IPS-15b (cell line): ENCODE data around the gene ABI3BP.

Experiments
- H3K27me3 ChIP-seq: one replicate; pipeline ENCODE4 v1.6.1; 2013; ENCODE audit warnings: low read length; ENCODE audit not compliant: control insufficient read depth, insufficient read depth
- H3K36me3 ChIP-seq: one replicate; pipeline ENCODE4 v1.6.1; 2013; ENCODE audit warnings: low read length; ENCODE audit not compliant: control insufficient read depth, insufficient read depth
- H3K4me1 ChIP-seq: one replicate; pipeline ENCODE4 v1.6.1; 2013; ENCODE audit warnings: mild to moderate bottlenecking, low read length; ENCODE audit not compliant: control insufficient read depth, insufficient read depth
- H3K4me3 ChIP-seq: one replicate; pipeline ENCODE4 v1.5.1; 2013; ENCODE audit warnings: low read depth, low read length
- H3K9ac ChIP-seq: one replicate; pipeline ENCODE4 v1.6.1; 2013; ENCODE audit warnings: low read depth, mild to moderate bottlenecking, low read length
- H3K9me3 ChIP-seq: one replicate; pipeline ENCODE4 v1.6.1; 2013; ENCODE audit warnings: mild to moderate bottlenecking, low read length; ENCODE audit not compliant: control insufficient read depth, insufficient read depth

ABI3BP gene

DNA sequence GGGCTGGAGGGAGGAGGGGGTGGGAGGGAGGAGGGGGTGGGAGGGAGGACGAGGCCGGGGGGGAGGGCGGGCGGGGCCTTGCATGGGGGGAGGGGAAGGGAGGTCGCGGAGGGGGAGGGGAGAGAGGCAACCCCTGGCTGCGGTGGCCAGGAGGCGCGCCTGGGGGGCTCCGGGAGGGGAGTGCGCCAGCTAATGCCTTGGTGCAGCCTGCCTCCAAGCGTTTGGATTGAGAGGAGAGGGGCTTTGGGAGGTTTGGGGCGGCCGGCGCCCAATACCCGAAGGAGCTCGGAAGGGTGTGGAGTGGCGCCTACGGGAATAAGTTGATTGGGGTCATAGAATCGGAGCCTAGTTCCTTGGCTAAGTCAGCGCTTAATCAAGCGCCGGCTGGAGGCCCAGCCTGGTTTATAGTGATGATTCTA, 283.4 kb downstream of the ABI3BP start:
- peak overlapping the region; percentile 81 for H3K9ac ChIP-seq
- H3K4me3 ChIP-seq = peak overlapping the region; percentile 87
- H3K27me3 ChIP-seq = peaks cover 15% of the 10 kb centered on the region
- H3K36me3 ChIP-seq = peaks cover 6% of the 10 kb centered on the region
- H3K4me1 ChIP-seq = peaks cover 6% of the 10 kb centered on the region
- no peaks in the 10 kb centered on the region for H3K9me3 ChIP-seq

DNA sequence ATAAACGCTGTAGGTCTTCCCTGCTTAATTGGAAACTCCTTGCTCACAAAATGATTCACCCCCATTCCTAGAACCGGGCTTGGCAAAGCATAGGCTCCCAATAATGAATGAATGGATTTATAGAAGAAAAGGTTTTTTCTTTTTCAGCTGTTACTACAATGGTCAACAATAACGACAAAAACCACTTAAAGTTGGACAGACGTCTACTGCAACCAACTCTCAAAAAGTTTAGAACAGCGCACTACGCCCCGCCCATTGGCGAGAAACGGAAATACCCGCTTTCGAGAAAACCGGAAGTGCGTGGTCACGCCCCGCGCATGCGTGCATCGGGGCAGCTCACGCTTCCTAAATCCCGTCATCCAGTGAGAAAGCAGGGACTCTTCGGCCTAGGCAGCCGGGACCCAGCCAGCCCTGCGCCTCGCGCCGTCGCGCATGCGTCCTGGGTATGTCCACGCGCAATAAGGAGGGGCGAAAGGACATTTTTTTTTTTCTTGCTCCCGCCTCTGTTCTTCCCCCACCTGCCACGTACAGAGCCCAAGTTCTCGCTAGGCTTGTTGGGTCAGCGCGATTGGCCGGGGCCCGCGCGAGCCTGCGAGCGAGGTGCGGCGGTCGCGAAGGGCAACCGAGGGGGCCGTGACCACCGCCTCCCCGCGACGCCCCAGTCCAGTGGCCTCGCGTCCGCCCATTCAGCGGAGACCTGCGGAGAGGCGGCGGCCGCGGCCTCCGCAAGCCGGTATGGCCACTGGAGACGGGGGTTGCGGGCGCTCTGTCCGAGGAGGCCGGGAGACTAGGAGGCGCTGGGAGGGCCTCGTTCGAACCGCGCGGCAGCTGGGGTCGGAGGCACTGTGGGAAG, 284.0 kb downstream of the ABI3BP start, which contains the start of gene TFG:
Gene TFG (plus strand): TSS at position 506 of the 853 bp plus-strand sequence. CDS start 4,192 bp downstream, outside the sequence.
- Histone ChIP-seq H3K27me3 (peaks cover 15% of the 10 kb centered on the region), H3K36me3 (peaks cover 6% of the 10 kb centered on the region), H3K9ac (peak within 1 kb of the TSS; percentile 81), H3K9me3 (no peaks in the 10 kb centered on the region), H3K4me3 (peak within 1 kb of the TSS; percentile 87), H3K4me1 (peaks cover 6% of the 10 kb centered on the region)

DNA sequence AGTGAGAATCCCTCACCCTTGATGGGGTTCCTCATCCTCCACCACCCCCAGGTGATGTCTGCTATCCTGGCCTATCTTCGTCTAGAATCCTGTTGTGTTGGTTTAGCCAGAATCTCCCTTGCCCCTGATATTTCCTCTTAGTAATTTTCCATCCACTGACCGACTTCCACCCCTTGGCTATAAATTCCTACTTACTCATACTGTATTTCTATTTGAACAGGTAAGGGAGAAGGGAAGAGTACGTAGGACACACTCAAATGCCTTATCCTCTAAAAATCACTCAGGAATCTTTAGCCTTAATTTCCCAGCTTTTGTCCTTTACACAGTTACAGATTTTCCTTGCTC, 284.6 kb downstream of the ABI3BP start:
- Histone ChIP-seq H3K9me3 (no peaks in the 10 kb centered on the region), H3K4me1 (peaks cover 6% of the 10 kb centered on the region), H3K36me3 (peaks cover 2% of the 10 kb centered on the region), H3K27me3 (peaks cover 15% of the 10 kb centered on the region), H3K4me3 (peak overlapping the region; percentile 74), H3K9ac (peak overlapping the region; percentile 51)

DNA sequence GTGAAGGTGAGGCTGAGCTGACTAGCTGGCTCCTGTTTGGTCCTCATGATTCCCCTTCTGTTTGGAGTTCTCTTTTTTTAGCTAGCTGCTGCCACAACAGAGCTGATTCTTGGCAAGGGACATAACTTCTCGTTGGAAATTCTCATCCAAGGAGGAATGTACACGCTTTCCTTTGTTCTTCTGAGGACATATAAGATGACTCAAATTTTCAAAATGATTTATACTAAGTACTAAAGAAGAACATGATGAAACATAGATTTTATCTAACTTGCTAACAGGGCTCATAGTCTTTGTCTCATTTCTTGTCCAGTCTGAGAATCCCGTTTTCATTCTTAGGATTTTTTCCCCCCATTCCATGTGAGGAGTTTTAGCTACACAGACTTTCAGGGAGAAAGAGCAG, 286.9 kb downstream of the ABI3BP start:
- no peak overlapping the region for H3K9ac ChIP-seq
- no peaks in the 10 kb centered on the region for H3K36me3 ChIP-seq
- no peak overlapping the region for H3K4me3 ChIP-seq
- peaks cover 15% of the 10 kb centered on the region for H3K27me3 ChIP-seq
- H3K4me1 ChIP-seq = peaks cover 2% of the 10 kb centered on the region
- H3K9me3 ChIP-seq = no peaks in the 10 kb centered on the region

DNA sequence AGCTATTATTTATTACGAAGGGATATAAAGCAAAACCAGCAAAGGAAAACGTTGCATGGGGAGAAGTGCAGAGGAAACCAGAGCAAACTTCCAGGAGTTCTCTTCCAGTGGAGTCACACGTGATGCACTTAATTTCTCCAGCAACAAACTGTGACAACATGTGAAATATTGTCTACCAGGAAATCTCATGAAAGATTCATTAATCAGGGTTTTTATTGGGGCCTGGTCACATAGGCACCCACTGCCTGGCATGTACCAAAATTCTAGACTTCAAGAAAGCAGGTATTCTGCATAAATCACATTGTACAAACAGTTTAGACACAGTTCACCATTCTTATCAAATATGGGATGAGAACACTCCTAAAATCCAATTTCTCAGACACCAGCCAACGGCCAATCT, 289.4 kb downstream of the ABI3BP start:
- Histone ChIP-seq H3K36me3 (no peaks in the 10 kb centered on the region), H3K4me1 (no peaks in the 10 kb centered on the region), H3K9me3 (no peaks in the 10 kb centered on the region), H3K27me3 (peaks cover 15% of the 10 kb centered on the region), H3K4me3 (no peak overlapping the region), H3K9ac (no peak overlapping the region)

DNA sequence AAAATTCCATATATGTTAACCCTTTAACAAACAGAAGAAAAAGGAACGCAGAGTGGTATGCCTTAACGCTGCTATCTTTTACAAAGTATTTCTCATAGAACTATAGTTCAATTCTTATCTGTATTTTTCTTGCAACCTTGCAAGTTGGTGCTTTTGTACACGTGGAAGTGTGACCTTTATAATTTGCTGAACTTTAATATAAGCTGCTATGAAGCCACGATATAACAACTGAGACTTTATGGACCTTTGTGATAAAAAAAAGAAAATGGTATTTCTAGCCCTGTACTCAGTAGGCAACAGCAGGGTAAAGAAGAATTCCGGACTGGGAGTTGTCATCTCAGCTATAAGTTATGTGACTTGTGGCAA, 290.3 kb downstream of the ABI3BP start:
- H3K4me1 ChIP-seq = no peaks in the 10 kb centered on the region
- no peaks in the 10 kb centered on the region for H3K36me3 ChIP-seq
- no peak overlapping the region for H3K9ac ChIP-seq
- no peaks in the 10 kb centered on the region for H3K9me3 ChIP-seq
- H3K4me3 ChIP-seq = no peak overlapping the region
- peaks cover 15% of the 10 kb centered on the region for H3K27me3 ChIP-seq

DNA sequence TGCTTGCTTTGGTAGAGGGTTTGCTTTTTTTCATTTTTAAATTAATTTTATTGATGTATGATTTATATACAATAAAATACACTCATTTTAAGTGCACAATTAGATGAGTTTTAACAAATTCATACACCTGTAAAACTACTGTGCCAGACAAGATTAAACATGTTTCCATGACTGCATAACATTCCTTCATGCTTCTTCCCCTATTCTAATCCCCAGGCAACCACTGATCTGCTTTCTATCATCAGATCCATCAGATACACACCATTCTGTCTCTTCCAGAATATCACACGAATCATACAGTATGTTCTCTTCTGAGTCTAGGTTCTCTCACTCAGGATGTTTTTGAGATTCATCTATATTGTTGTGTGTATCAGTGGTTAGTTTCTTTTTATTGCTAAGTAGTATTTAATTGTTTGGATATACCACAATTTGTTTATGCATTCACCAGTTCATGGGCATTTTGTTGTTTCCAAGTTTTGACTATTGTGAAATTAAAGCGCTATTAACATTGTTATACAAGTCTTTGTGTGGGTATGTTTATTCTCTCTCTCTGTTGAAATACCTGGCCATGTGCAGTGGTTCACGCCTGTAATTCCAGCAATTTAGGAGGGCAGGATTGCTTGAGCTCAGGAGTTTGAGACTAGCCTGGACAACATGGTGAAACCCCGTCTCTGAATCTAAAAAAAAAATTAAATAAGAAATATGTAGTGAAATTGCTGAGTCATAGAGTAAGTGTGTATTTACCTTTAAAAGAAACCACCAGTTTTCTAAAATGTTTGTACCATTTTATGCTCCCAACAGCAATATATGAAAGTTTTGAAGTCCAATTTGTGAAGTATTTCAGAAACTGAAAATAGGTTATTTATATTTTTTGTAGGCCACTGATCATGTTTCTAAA, 290.9 kb downstream of the ABI3BP start:
- Histone ChIP-seq H3K36me3 (no peaks in the 10 kb centered on the region), H3K4me1 (no peaks in the 10 kb centered on the region), H3K4me3 (no peak overlapping the region), H3K9me3 (no peaks in the 10 kb centered on the region), H3K27me3 (peaks cover 15% of the 10 kb centered on the region), H3K9ac (no peak overlapping the region)

DNA sequence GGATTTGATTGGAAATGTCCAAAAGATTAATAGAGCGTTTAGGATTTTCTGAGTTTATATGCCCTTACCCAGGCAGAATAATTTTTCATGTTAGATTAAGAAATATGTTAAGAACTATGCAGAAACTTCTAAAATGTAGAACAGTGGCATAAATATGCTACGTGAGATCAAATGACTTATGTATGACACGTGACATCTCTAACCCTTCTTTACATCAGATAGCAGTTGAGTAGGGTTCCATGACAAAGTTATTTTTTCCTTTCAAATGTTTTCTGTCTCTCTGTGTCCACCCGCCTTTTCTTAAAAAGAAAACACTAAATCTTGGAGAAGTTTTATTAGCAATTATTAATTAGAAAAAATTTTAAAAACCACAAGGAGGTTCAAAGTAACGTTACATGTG, 292.5 kb downstream of the ABI3BP start:
- Histone ChIP-seq H3K4me3 (no peak overlapping the region), H3K27me3 (no peaks in the 10 kb centered on the region), H3K9me3 (no peaks in the 10 kb centered on the region), H3K4me1 (no peaks in the 10 kb centered on the region), H3K36me3 (no peaks in the 10 kb centered on the region), H3K9ac (no peak overlapping the region)
